Right lobe of liver (tissue), 6 donors: ENCODE data around the gene MIER2. TPM values are rescaled to one million over a fixed set of nuclear protein-coding genes. Genes with fewer than 3 reads are reported as not detected.

Experiments used
- ATAC-seq, 4 donors: fragments of 200-7000 bp; cut with Tn5 transposase; one replicate each; pipeline ENCODE4 v1.9.1; 2020; ENCODE audit warnings: mild to moderate bottlenecking in 4 of 4, moderate library complexity in 4 of 4
- DNase-seq, 3 donors: peaks; one replicate each; pipeline ENCODE4 v3.0.0-alpha.2; 2020
- H3K27ac ChIP-seq, 3 donors: fragments of 200-600 bp; one replicate each; pipeline ENCODE4 v1.8.0; 2022
- H3K27me3 ChIP-seq, 2 donors: fragments of 200-600 bp; one replicate each; pipeline ENCODE4 v1.8.0; 2022
- H3K36me3 ChIP-seq, 4 donors: fragments of 200-600 bp; sonication (generic) in 1 of 4; one replicate each; pipeline versions ENCODE4 v1.5.1 to v1.8.0; 2017 to 2022; ENCODE audit warnings: control low read depth in 1 of 4
- H3K4me1 ChIP-seq, 4 donors: fragments of 200-600 bp; sonication (generic) in 1 of 4; one replicate each; pipeline versions ENCODE4 v1.5.1 to v1.8.0; 2017 to 2022; ENCODE audit warnings: control low read depth in 1 of 4
- H3K4me3 ChIP-seq, 3 donors: fragments of 200-600 bp; one replicate each; pipeline ENCODE4 v1.8.0; 2022
- H3K9me3 ChIP-seq, 4 donors: fragments of 200-600 bp; sonication (generic) in 1 of 4; one replicate each; pipeline versions ENCODE4 v1.5.1 to v1.8.0; 2017 to 2022; ENCODE audit warnings: control low read depth in 1 of 4
- CTCF ChIP-seq, 4 donors: fragments of 200-600 bp in 3 of 4; fragments of 450-650 bp in 1 of 4; IDR thresholded peaks; one replicate each; pipeline versions ENCODE4 v1.5.1 to v1.8.0; 2016 to 2022; ENCODE audit warnings: antibody characterized with exemption in 4 of 4, mild to moderate bottlenecking in 2 of 4
- POLR2A ChIP-seq: fragments of 450-650 bp; IDR thresholded peaks from one replicate; pipeline ENCODE4 v1.6.1; 2017; ENCODE audit warnings: antibody characterized with exemption, mild to moderate bottlenecking
- WGBS: methylation state at CpG from one replicate; pipeline ENCODE4 v1.1.6; 2018; ENCODE audit warnings: low coverage, low lambda C conversion rate; ENCODE audit not compliant: insufficient coverage; ENCODE audit errors: missing lambda C conversion rate; 5-methylcytosine and 5-hydroxymethylcytosine counted together
- intact Hi-C, 2 donors: fragments of 100-400 bp; cut with DNase I; formaldehyde crosslinking; loops; one replicate each; pipeline versions ENCODE4 v1.11.2 to v1.14.1; 2022
- total RNA-seq, 6 experiments: library from RNA; depleted of rRNA in 2 of 6; stranded (reverse); fragments of >200 nt in 2 of 6; fragmentation: NEBNext Ultra II Directional in 3 of 6; extraction: Animal tissue kit (Norgen Biotek cat#: 25700) in 3 of 6; gene quantifications; one replicate each; pipeline versions ENCODE4 v1.1.0 to v1.2.4, GENCODE V29; 2016 to 2023
- donor health status: DM: no; HTN: yes; CAD: no.
- donor health status: DM: no; HTN: no; CAD: no.
- donor health status: DM: no; HTN: no; CAD: no.
- donor health status: DM: no; HTN: yes; CAD: no.
- donor health status: DM: no; HTN: yes; CAD: no.

MIER2 gene
- total RNA-seq, 6 experiments from 2014 or later, result 3.1 to 7.3 (median 4.5) TPM

- TF ChIP-seq POLR2A, result no peak
- TF ChIP-seq CTCF (IDR thresholded peaks at IDR 0.05), result no peak
- no peak for DNase-seq
- intact Hi-C loops, result no loop called here
- 82% methylated on average over 4 of the region's 4 CpGs for WGBS
- Histone ChIP-seq H3K9me3 (no peaks in the 10 kb centered on the region), H3K36me3 (no peaks in the 10 kb centered on the region), H3K27ac (no peak overlapping the region), H3K4me3 (no peak overlapping the region), H3K27me3 (no peaks in the 10 kb centered on the region), H3K4me1 (no peaks in the 10 kb centered on the region)
- no peak for ATAC-seq
These were observed 10.5 kb upstream of the MIER2 start for GRCh38 chr19:355134-355533.

GRCh38 chr19:351976-352625, 7.5 kb upstream of the MIER2 start:
- H3K4me3 ChIP-seq, result no peak overlapping the region
- H3K4me1 ChIP-seq, result no peaks in the 10 kb centered on the region
- ATAC-seq, result no peak
- no peak for TF ChIP-seq POLR2A
- TF ChIP-seq CTCF (IDR thresholded peaks at IDR 0.05), result no peak
- H3K36me3 ChIP-seq, result no peaks in the 10 kb centered on the region
- 72% methylated on average over 8 of the region's 19 CpGs for WGBS
- intact Hi-C loops, result no loop called here
- H3K27ac ChIP-seq, result no peak overlapping the region
- peak in 1 of 3 donors; percentile 17 for DNase-seq
- no peaks in the 10 kb centered on the region for H3K27me3 ChIP-seq
- no peaks in the 10 kb centered on the region for H3K9me3 ChIP-seq

- intact Hi-C loops, result no loop called here
- 56% methylated on average over 13 of the region's 26 CpGs for WGBS
- ATAC-seq (no peak), DNase-seq (peak in 1 of 3 donors; percentile 31)
- no peak for TF ChIP-seq CTCF (IDR thresholded peaks at IDR 0.05)
- no peak for TF ChIP-seq POLR2A
- Histone ChIP-seq H3K9me3 (no peaks in the 10 kb centered on the region), H3K27me3 (no peaks in the 10 kb centered on the region), H3K27ac (no peak overlapping the region), H3K4me3 (no peak overlapping the region), H3K4me1 (peaks cover 0 to 6% (median 0%) of the 10 kb centered on the region in 4 donors), H3K36me3 (no peaks in the 10 kb centered on the region)
These were observed 3.6 kb upstream of the MIER2 start for GRCh38 chr19:347946-348861.

GRCh38 chr19:345320-345879, 804 bp upstream of the MIER2 start:
- intact Hi-C loops, result no loop called here
- 84% methylated on average over 21 of the region's 23 CpGs for WGBS
- H3K27me3 ChIP-seq, result no peaks in the 10 kb centered on the region
- H3K9me3 ChIP-seq, result no peaks in the 10 kb centered on the region
- TF ChIP-seq POLR2A (no peak), CTCF (IDR thresholded peaks at IDR 0.05) (no peak)
- ATAC-seq (no peak), DNase-seq (peak in 1 of 3 donors; percentile 41)
- H3K4me3 ChIP-seq, result peak overlapping the region in 1 of 3 donors; percentile 78
- no peak overlapping the region for H3K27ac ChIP-seq
- no peaks in the 10 kb centered on the region for H3K36me3 ChIP-seq
- H3K4me1 ChIP-seq, result peaks cover 0 to 16% (median 0%) of the 10 kb centered on the region in 4 donors
